Lower lobe of right lung (tissue), 2 donors: ENCODE measurements around the gene TMEM72. TPM values are rescaled to one million over a fixed set of nuclear protein-coding genes. Genes with fewer than 3 reads are reported as not detected.

Experiments
- ATAC-seq, 2 donors: fragments of 200-7000 bp; cut with Tn5 transposase; one replicate each; pipeline ENCODE4 v1.9.1; 2020 to 2022; ENCODE audit warnings: mild to moderate bottlenecking in 2 of 2, moderate library complexity in 2 of 2
- DNase-seq: peaks from one replicate; pipeline ENCODE4 v3.0.0-alpha.2; 2020
- H3K27ac ChIP-seq: fragments of 200-600 bp; one replicate; pipeline ENCODE4 v1.8.0; 2022
- H3K27me3 ChIP-seq: fragments of 200-600 bp; one replicate; pipeline ENCODE4 v1.8.0; 2022; ENCODE audit warnings: low read depth
- H3K36me3 ChIP-seq: fragments of 200-600 bp; one replicate; pipeline ENCODE4 v1.8.0; 2022; ENCODE audit warnings: mild to moderate bottlenecking
- H3K4me1 ChIP-seq: fragments of 200-600 bp; one replicate; pipeline ENCODE4 v1.8.0; 2022
- H3K4me3 ChIP-seq: fragments of 200-600 bp; one replicate; pipeline ENCODE4 v1.8.0; 2022; ENCODE audit warnings: mild to moderate bottlenecking
- H3K9me3 ChIP-seq: fragments of 200-600 bp; one replicate; pipeline ENCODE4 v1.8.0; 2022
- intact Hi-C: fragments of 100-400 bp; cut with DNase I; formaldehyde crosslinking; loops from one replicate; pipeline ENCODE4 v1.11.0; 2022
- total RNA-seq: library from RNA; stranded (reverse); fragmentation: NEBNext Ultra II Directional; extraction: Animal tissue kit (Norgen Biotek cat#: 25700); gene quantifications from one replicate; pipeline ENCODE4 v1.2.1, GENCODE V29; 2021
- TF ChIP-seq, protein P1 (sequence below): fragments of 200-600 bp; IDR thresholded peaks from one replicate; pipeline ENCODE4 v1.8.0; 2022; ENCODE audit warnings: antibody characterized with exemption, mild to moderate bottlenecking
- donor health status: DM: no; HTN: yes; CAD: no; lungs with severe emphysema.

The TMEM72 gene
- total RNA-seq, 1 donor from 2014 or later = not detected

- DNase-seq (no peak), ATAC-seq (no peak)
- Histone ChIP-seq H3K4me1 (peaks cover 17% of the 10 kb centered on the region), H3K4me3 (no peak overlapping the region), H3K9me3 (no peaks in the 10 kb centered on the region), H3K27me3 (no peaks in the 10 kb centered on the region), H3K27ac (no peak overlapping the region), H3K36me3 (no peaks in the 10 kb centered on the region)
- intact Hi-C loops = no loop called here
- TF ChIP-seq, protein P1, sequence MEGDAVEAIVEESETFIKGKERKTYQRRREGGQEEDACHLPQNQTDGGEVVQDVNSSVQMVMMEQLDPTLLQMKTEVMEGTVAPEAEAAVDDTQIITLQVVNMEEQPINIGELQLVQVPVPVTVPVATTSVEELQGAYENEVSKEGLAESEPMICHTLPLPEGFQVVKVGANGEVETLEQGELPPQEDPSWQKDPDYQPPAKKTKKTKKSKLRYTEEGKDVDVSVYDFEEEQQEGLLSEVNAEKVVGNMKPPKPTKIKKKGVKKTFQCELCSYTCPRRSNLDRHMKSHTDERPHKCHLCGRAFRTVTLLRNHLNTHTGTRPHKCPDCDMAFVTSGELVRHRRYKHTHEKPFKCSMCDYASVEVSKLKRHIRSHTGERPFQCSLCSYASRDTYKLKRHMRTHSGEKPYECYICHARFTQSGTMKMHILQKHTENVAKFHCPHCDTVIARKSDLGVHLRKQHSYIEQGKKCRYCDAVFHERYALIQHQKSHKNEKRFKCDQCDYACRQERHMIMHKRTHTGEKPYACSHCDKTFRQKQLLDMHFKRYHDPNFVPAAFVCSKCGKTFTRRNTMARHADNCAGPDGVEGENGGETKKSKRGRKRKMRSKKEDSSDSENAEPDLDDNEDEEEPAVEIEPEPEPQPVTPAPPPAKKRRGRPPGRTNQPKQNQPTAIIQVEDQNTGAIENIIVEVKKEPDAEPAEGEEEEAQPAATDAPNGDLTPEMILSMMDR = no peak
Observed at GRCh38 chr10:44944354-44944753, 33.2 kb downstream of the TMEM72 start.

GRCh38 chr10:44946205-44946604 lies 35.1 kb downstream of the TMEM72 start:
- Histone ChIP-seq H3K27ac (no peak overlapping the region), H3K4me3 (no peak overlapping the region), H3K4me1 (peaks cover 18% of the 10 kb centered on the region), H3K9me3 (no peaks in the 10 kb centered on the region), H3K36me3 (no peaks in the 10 kb centered on the region), H3K27me3 (no peaks in the 10 kb centered on the region)
- intact Hi-C loops = no loop called here
- TF ChIP-seq, protein P1 = no peak
- DNase-seq = no peak
- peak; percentile 51 to 53 for ATAC-seq

DNA sequence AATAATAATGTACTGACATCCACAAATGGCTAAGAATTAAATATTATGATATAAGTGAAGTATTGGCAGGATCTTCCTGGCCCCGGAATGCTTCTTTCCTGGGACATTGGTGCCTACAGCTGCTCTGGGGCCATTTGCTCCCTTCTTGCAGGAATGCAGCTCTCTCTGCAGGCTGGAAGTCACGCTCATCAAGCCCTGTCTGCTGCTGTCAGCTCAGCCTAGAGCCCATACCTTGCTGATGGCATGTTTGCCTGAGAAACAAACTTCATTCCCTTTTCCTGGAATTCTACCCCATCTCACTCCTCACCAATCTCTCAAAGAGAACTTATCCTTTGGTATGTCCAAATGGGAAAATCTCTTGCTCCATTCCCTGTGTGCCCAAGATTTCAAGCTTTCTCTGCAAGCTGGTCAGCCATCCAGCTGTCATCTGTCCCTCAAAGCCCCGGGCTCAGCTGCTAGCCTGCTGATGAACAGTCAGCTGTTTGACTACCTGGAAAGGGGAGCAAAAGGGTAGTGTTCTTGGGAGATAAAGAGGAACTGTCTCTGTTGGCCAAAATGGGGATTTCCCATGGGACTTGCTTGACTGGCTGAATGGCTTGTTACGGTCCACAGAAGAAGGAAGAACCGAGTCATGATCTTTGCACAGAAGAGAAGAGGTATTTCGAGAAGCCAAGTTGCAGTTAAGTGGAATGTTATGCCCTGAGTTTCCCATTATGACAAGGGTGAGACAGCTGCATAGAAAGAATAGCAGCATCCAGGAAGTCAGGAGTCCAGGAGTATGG lies 36.4 kb downstream of the TMEM72 start:
- H3K4me3 ChIP-seq = no peak overlapping the region
- no peaks in the 10 kb centered on the region for H3K9me3 ChIP-seq
- H3K36me3 ChIP-seq = no peaks in the 10 kb centered on the region
- no peaks in the 10 kb centered on the region for H3K27me3 ChIP-seq
- H3K27ac ChIP-seq = no peak overlapping the region
- intact Hi-C loops = no loop called here
- TF ChIP-seq, protein P1 = no peak
- peak in 1 of 2 donors; percentile 53 for ATAC-seq
- peaks cover 18% of the 10 kb centered on the region for H3K4me1 ChIP-seq
- DNase-seq = no peak

- H3K4me1 ChIP-seq = peaks cover 22% of the 10 kb centered on the region
- no peaks in the 10 kb centered on the region for H3K27me3 ChIP-seq
- ATAC-seq (peak in 1 of 2 donors; percentile 25), DNase-seq (no peak)
- intact Hi-C loops = no loop called here
- no peak overlapping the region for H3K27ac ChIP-seq
- no peak overlapping the region for H3K4me3 ChIP-seq
- no peaks in the 10 kb centered on the region for H3K9me3 ChIP-seq
- peaks cover 4% of the 10 kb centered on the region for H3K36me3 ChIP-seq
- TF ChIP-seq, protein P1 = no peak
Observed at GRCh38 chr10:44948642-44949041, 37.5 kb downstream of the TMEM72 start.

GRCh38 chr10:44949127-44949802 lies 38.1 kb downstream of the TMEM72 start:
- Histone ChIP-seq H3K4me1 (peaks cover 22% of the 10 kb centered on the region), H3K36me3 (peaks cover 4% of the 10 kb centered on the region), H3K27me3 (no peaks in the 10 kb centered on the region), H3K27ac (no peak overlapping the region), H3K9me3 (no peaks in the 10 kb centered on the region), H3K4me3 (no peak overlapping the region)
- TF ChIP-seq, protein P1 = no peak
- intact Hi-C loops = no loop called here
- DNase-seq (no peak), ATAC-seq (no peak)
